H1 (cell line): ENCODE measurements around the gene MAN1C1. TPM values are rescaled to one million over a fixed set of nuclear protein-coding genes. Genes with fewer than 3 reads are reported as not detected.

ENCODE experiments used
- CTCF ChIA-PET: fragments of 300-600 bp; sonication (Branson Sonifier 250); formaldehyde crosslinking; loops from one replicate; lab custom pipeline; 2021; ENCODE audit not compliant: partially characterized antibody; lab: Charles Lee
- POLR2A ChIA-PET: fragments of 300-600 bp; sonication (Branson Sonifier 250); formaldehyde crosslinking; loops from one replicate; lab custom pipeline; 2021; ENCODE audit warnings: inconsistent platforms; ENCODE audit not compliant: partially characterized antibody; lab: Charles Lee
- DNase-seq, 2 experiments: peaks; one replicate each; pipeline versions ENCODE4 v3.0.0 to v3.0.0-alpha.2; 2010 to 2022; ENCODE audit warnings: low spot score in 2 of 2, low read depth in 1 of 2, mixed read lengths in 1 of 2
- FAIRE-seq: peaks from 2 replicates; lab custom pipeline; 2011; peaks lifted over from hg19 to GRCh38; lab: Jason Lieb, UNC
- H2AFZ ChIP-seq: 2 replicates; pipeline ENCODE4 v1.8.1; 2012; ENCODE audit warnings: low read length, inconsistent platforms
- H2AK5ac ChIP-seq: 2 replicates; pipeline ENCODE4 v1.6.1; 2013; ENCODE audit warnings: low read depth, low read length
- H2BK120ac ChIP-seq: replicated peaks from 2 replicates; pipeline ENCODE3; 2013; ENCODE audit warnings: low read depth, low read length, inconsistent platforms
- H2BK12ac ChIP-seq: 2 replicates; pipeline ENCODE4 v1.6.1; 2013; ENCODE audit warnings: low read depth, low read length
- H2BK15ac ChIP-seq: 2 replicates; pipeline ENCODE4 v1.6.1; 2013; ENCODE audit warnings: low read length
- H2BK20ac ChIP-seq: 2 replicates; pipeline ENCODE4 v1.6.1; 2013; ENCODE audit warnings: low read length
- H2BK5ac ChIP-seq: 2 replicates; pipeline ENCODE4 v1.6.1; 2013; ENCODE audit warnings: low read depth, low read length
- H3K14ac ChIP-seq: 2 replicates; pipeline ENCODE4 v1.6.1; 2013; ENCODE audit warnings: inconsistent platforms; ENCODE audit not compliant: insufficient read length
- H3K18ac ChIP-seq: 2 replicates; pipeline ENCODE4 v1.6.1; 2013; ENCODE audit warnings: low read length; ENCODE audit errors: extremely low read depth
- H3K23ac ChIP-seq: 2 replicates; pipeline ENCODE4 v1.6.1; 2013; ENCODE audit warnings: inconsistent platforms; ENCODE audit not compliant: insufficient read length
- H3K23me2 ChIP-seq: 2 replicates; pipeline ENCODE4 v1.6.1; 2013; ENCODE audit warnings: low read depth, low read length
- H3K27ac ChIP-seq: 2 replicates; pipeline ENCODE4 v1.6.1; 2011; ENCODE audit warnings: low read depth, low read length, inconsistent platforms
- H3K27me3 ChIP-seq, 4 experiments: replicated peaks in 1 of 4; 1 replicate in 1 of 4; 2 replicates in 3 of 4; pipeline versions ENCODE4 v1.6.1 to v1.8.1; 2011 to 2013; ENCODE audit warnings: low read length in 3 of 4, mild to moderate bottlenecking in 3 of 4, inconsistent platforms in 2 of 4, mixed read lengths in 2 of 4, moderate library complexity in 1 of 4; ENCODE audit not compliant: control insufficient read depth in 3 of 4, insufficient read depth in 3 of 4; ENCODE audit errors: extremely low read depth in 1 of 4
- H3K36me3 ChIP-seq, 4 experiments: 2 replicates each; pipeline versions ENCODE4 v1.6.1 to v1.8.1; 2011 to 2013; ENCODE audit warnings: mild to moderate bottlenecking in 4 of 4, low read length in 3 of 4, moderate library complexity in 2 of 4, control low read depth in 1 of 4, inconsistent platforms in 1 of 4; ENCODE audit not compliant: insufficient read depth in 4 of 4, control insufficient read depth in 2 of 4
- H3K4ac ChIP-seq: replicated peaks from 2 replicates; pipeline ENCODE3; 2013; ENCODE audit warnings: low read length, low read depth, mixed read lengths, inconsistent platforms; ENCODE audit not compliant: insufficient read length
- H3K4me1 ChIP-seq, 4 experiments: replicated peaks in 1 of 4; 1 replicate in 1 of 4; 2 replicates in 3 of 4; pipeline versions ENCODE4 v1.6.1 to v1.8.1; 2011 to 2013; ENCODE audit warnings: low read length in 3 of 4, inconsistent platforms in 2 of 4, mixed read lengths in 1 of 4; ENCODE audit not compliant: insufficient read depth in 4 of 4, control insufficient read depth in 3 of 4
- H3K4me2 ChIP-seq, 2 experiments: 2 replicates each; pipeline versions ENCODE4 v1.6.1 to v1.8.1; 2011 to 2013; ENCODE audit warnings: low read depth in 2 of 2, low read length in 2 of 2, control low read depth in 1 of 2, inconsistent platforms in 1 of 2, mild to moderate bottlenecking in 1 of 2; ENCODE audit not compliant: insufficient read depth in 1 of 2
- H3K4me3 ChIP-seq, 4 experiments: fragments of 200-600, 300-600 bp in 1 of 4; sonication (generic), shearing (Covaris generic), sonication (Bioruptor Twin) in 1 of 4; 2 replicates each; pipeline versions ENCODE4 v1.5.1 to v1.8.1; 2011 to 2016; ENCODE audit warnings: low read length in 4 of 4, low read depth in 3 of 4, control low read depth in 2 of 4, inconsistent platforms in 2 of 4, mild to moderate bottlenecking in 2 of 4, mixed read lengths in 1 of 4, moderate library complexity in 1 of 4; ENCODE audit not compliant: insufficient read depth in 2 of 4; ENCODE audit errors: extremely low read depth in 1 of 4
- H3K56ac ChIP-seq: replicated peaks from 2 replicates; pipeline ENCODE3; 2013; ENCODE audit warnings: low read depth, mild to moderate bottlenecking, mixed read lengths, low read length, inconsistent platforms; ENCODE audit not compliant: insufficient read length
- H3K79me1 ChIP-seq: 2 replicates; pipeline ENCODE4 v1.6.1; 2013; ENCODE audit warnings: low read depth, low read length, control low read depth
- H3K79me2 ChIP-seq, 2 experiments: 2 replicates each; pipeline versions ENCODE4 v1.6.1 to v1.8.1; 2012 to 2013; ENCODE audit warnings: low read length in 2 of 2, mild to moderate bottlenecking in 2 of 2, inconsistent platforms in 1 of 2; ENCODE audit not compliant: insufficient read depth in 2 of 2, control insufficient read depth in 1 of 2
- H3K9ac ChIP-seq, 4 experiments: replicated peaks in 1 of 4; 1 replicate in 1 of 4; 2 replicates in 3 of 4; pipeline versions ENCODE4 v1.6.1 to v1.8.1; 2011 to 2013; ENCODE audit warnings: low read depth in 3 of 4, low read length in 3 of 4, control low read depth in 2 of 4, mild to moderate bottlenecking in 2 of 4, moderate library complexity in 2 of 4, inconsistent platforms in 1 of 4; ENCODE audit errors: extremely low read depth in 1 of 4
- H3K9me3 ChIP-seq, 2 experiments: 2 replicates each; pipeline versions ENCODE4 v1.6.1 to v1.8.1; 2012 to 2013; ENCODE audit warnings: mild to moderate bottlenecking in 2 of 2, moderate library complexity in 2 of 2, control low read depth in 1 of 2, inconsistent platforms in 1 of 2, low read depth in 1 of 2, low read length in 1 of 2, mixed read lengths in 1 of 2; ENCODE audit not compliant: insufficient read depth in 2 of 2
- H4K20me1 ChIP-seq, 2 experiments: replicated peaks in 1 of 2; 2 replicates each; pipeline versions ENCODE3 to v1.8.1; 2011 to 2013; ENCODE audit warnings: inconsistent platforms in 2 of 2, low read length in 2 of 2, mild to moderate bottlenecking in 1 of 2; ENCODE audit not compliant: insufficient read depth in 2 of 2, control insufficient read depth in 1 of 2
- H4K5ac ChIP-seq: 2 replicates; pipeline ENCODE4 v1.6.1; 2013; ENCODE audit warnings: low read length, low read depth, mixed read lengths, inconsistent platforms; ENCODE audit not compliant: insufficient read length
- H4K8ac ChIP-seq: 2 replicates; pipeline ENCODE4 v1.8.0; 2013; ENCODE audit warnings: mild to moderate bottlenecking, moderate library complexity, low read length, inconsistent platforms; ENCODE audit not compliant: insufficient read depth; ENCODE audit errors: extremely low read depth
- H4K91ac ChIP-seq: replicated peaks from 2 replicates; pipeline ENCODE3; 2013; ENCODE audit warnings: low read length, mixed read lengths, inconsistent platforms; ENCODE audit not compliant: insufficient read length
- RBBP5 ChIP-seq: IDR thresholded peaks from 2 replicates; pipeline ENCODE4 v1.7.1; 2012; ENCODE audit warnings: low read depth, mild to moderate bottlenecking, inconsistent platforms, low read length, moderate library complexity, borderline replicate concordance
- TCF12 ChIP-seq: IDR thresholded peaks from 2 replicates; pipeline ENCODE4 v1.6.1; 2011; ENCODE audit warnings: low read depth, mild to moderate bottlenecking, low read length
- YY1 ChIP-seq: IDR thresholded peaks from 2 replicates; pipeline ENCODE4 v1.6.1; 2011; ENCODE audit warnings: low read depth, mild to moderate bottlenecking, low read length
- WGBS, 2 experiments: shearing (Covaris generic) in 1 of 2; methylation state at CpG; one replicate each; pipeline versions ENCODE4 v1.1.6 to v1.1.7; 2013 to 2015; ENCODE audit warnings: low lambda C conversion rate in 2 of 2, mixed read lengths in 2 of 2, inconsistent platforms in 1 of 2, low coverage in 1 of 2, missing lambda C conversion rate in 1 of 2; ENCODE audit not compliant: insufficient replicate concordance in 2 of 2, insufficient coverage in 1 of 2, insufficient read length in 1 of 2; ENCODE audit errors: extremely low coverage in 1 of 2, missing lambda C conversion rate in 1 of 2; 5-methylcytosine and 5-hydroxymethylcytosine counted together
- polyA plus RNA-seq, 7 experiments: library from polyadenylated mRNA; depleted of rRNA in 3 of 7; stranded (reverse) in 5 of 7; unstranded in 2 of 7; fragments of >200 nt in 5 of 7; fragments of 200-250 nt in 2 of 7; gene quantifications; 1 replicate in 5 of 7; 2 replicates in 1 of 7; 4 replicates in 1 of 7; pipeline versions ENCODE4 v1.2.1 to v1.2.3, GENCODE V29; 2011 to 2013; ENCODE audit warnings: missing spikeins in 2 of 7, mixed read lengths in 2 of 7
- total RNA-seq: library from RNA; stranded (reverse); fragmentation: NEBNext Ultra II Directional; extraction: Animal tissue kit (Norgen Biotek cat#: 25700); gene quantifications from 2 replicates; pipeline ENCODE4 v1.2.1, GENCODE V29; 2021

Gene MAN1C1
- total and polyA plus RNA-seq, 2 of the 8 experiments (the other 6 are each of a cell fraction or from before 2014, with no cell fraction given) = 7.8 to 15.2 TPM

- no peak for FAIRE-seq
- Histone ChIP-seq H3K4me2 (no peak overlapping the region), H3K9ac (no peak overlapping the region), H2AFZ (no peak overlapping the region), H2AK5ac (no peak overlapping the region), H3K9me3 (no peaks in the 10 kb centered on the region), H3K27ac (no peak overlapping the region), H4K20me1 (no peaks in the 10 kb centered on the region), H2BK15ac (no peak overlapping the region), H3K79me2 (no peaks in the 10 kb centered on the region), H3K23me2 (no peaks in the 10 kb centered on the region), H2BK5ac (no peak overlapping the region), H3K36me3 (no peaks in the 10 kb centered on the region), H2BK120ac (no peak overlapping the region), H3K4ac (no peak overlapping the region), H3K18ac (no peak overlapping the region), H4K91ac (no peak overlapping the region), H4K8ac (no peak overlapping the region), H3K23ac (no peak overlapping the region), H3K4me1 (no peaks in the 10 kb centered on the region), H2BK12ac (no peak overlapping the region), H4K5ac (no peak overlapping the region), H3K27me3 (no peaks in the 10 kb centered on the region; a peak in 1 of 7 replicates), H3K79me1 (no peaks in the 10 kb centered on the region), H3K14ac (no peak overlapping the region), H3K4me3 (no peak overlapping the region), H3K56ac (no peak overlapping the region), H2BK20ac (no peak overlapping the region)
- DNase-seq = no peak
- TF ChIP-seq RBBP5 = no peak
- no peak for TF ChIP-seq TCF12
- no peak for TF ChIP-seq YY1
- POLR2A ChIA-PET = no interaction called here
- CTCF ChIA-PET = interaction anchor here (0.7 kb wide), 1 partner anchor 9 kb away, joined by 3 read pairs; no protein-coding TSS in a partner anchor
- 91% methylated on average over 6 of the region's 6 CpGs; no CpG with 5 or more reads in 1 of the 2 experiments for WGBS, 2 experiments
These were observed 70.8 kb downstream of the MAN1C1 start for GRCh38 chr1:25687221-25688017.
